ENCODE results near the gene ENOX1. TPM values are rescaled to one million over a fixed set of nuclear protein-coding genes. Genes with fewer than 3 reads are reported as not detected.

The ENOX1 gene
- total RNA-seq, 1 donor from 2014 or later = 1.7 TPM

GRCh38 chr13:43558939-43559338, 227.8 kb downstream of the ENOX1 start:
- Mint-ChIP-seq H3K4me1 (ENCODE audit: unreplicated experiment) (peaks cover 8% of the 10 kb centered on the region), H3K27ac (ENCODE audit: unreplicated experiment) (no peak overlapping the region), H3K9me3 (ENCODE audit: unreplicated experiment) (no peaks in the 10 kb centered on the region)

DNA sequence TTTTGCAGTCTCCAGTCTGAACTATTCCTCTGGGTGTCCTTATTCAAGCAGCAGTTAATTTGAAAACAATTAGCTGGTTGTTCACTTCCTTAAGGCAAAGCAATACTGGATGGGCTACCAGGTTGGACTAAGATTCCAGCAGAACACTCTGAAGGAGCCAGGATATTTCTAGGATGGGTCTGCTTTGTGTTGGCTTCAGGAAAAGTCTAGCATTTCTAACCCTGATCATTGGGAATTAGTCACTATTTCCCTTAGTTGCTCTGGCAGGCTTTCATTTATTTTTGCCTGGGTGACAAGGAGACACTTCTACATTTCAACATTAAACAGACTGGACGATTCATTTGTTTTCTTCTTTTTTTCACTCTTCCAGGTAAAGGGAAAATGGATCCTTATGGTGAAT, 228.4 kb downstream of the ENOX1 start:
- H3K27ac Mint-ChIP-seq (ENCODE audit: unreplicated experiment) = no peak overlapping the region
- no peak for DNase-seq (ENCODE audit: low spot score)
- no peak for TF ChIP-seq CTCF (IDR thresholded peaks at IDR 0.05; ENCODE audit: unreplicated experiment)
- H3K4me1 Mint-ChIP-seq (ENCODE audit: unreplicated experiment) = peaks cover 9% of the 10 kb centered on the region
- no peaks in the 10 kb centered on the region for H3K36me3 Mint-ChIP-seq (ENCODE audit: low read depth, unreplicated experiment)
- no peak overlapping the region for H3K4me3 Mint-ChIP-seq (ENCODE audit: unreplicated experiment)
- H3K27me3 Mint-ChIP-seq (ENCODE audit: unreplicated experiment) = no peaks in the 10 kb centered on the region
- no peaks in the 10 kb centered on the region for H3K9me3 Mint-ChIP-seq (ENCODE audit: unreplicated experiment)

More at GRCh38 chr13:43558939-43559338, 227.8 kb downstream of the ENOX1 start:
- TF ChIP-seq CTCF (IDR thresholded peaks at IDR 0.05; ENCODE audit: unreplicated experiment) = no peak
- no peak overlapping the region for H3K4me3 Mint-ChIP-seq (ENCODE audit: unreplicated experiment)
- no peak for DNase-seq (ENCODE audit: low spot score)
- no peaks in the 10 kb centered on the region for H3K36me3 Mint-ChIP-seq (ENCODE audit: low read depth, unreplicated experiment)
- no peaks in the 10 kb centered on the region for H3K27me3 Mint-ChIP-seq (ENCODE audit: unreplicated experiment)

DNA sequence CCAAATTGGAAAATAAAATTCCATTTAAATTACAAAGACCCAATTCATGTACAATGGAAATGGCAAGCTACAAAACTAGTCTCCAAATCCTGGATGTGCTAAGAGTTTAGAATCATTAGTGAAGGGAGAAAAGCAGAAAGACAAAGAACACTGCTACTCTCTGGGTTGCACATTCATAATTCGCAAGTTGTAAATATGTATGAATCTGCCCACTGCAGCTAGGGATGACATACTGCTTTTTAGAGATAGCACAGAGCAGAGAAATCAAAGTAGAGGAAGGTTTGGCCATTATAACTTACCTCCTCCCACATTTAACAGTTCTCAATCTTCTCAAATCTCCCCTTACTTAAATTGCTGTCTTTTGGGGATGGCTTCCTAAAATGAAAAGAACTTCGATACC, 231.1 kb downstream of the ENOX1 start:
- H3K27me3 Mint-ChIP-seq (ENCODE audit: unreplicated experiment) = peaks cover 2% of the 10 kb centered on the region
- no peaks in the 10 kb centered on the region for H3K36me3 Mint-ChIP-seq (ENCODE audit: low read depth, unreplicated experiment)
- DNase-seq (ENCODE audit: low spot score) = no peak
- no peaks in the 10 kb centered on the region for H3K9me3 Mint-ChIP-seq (ENCODE audit: unreplicated experiment)
- peaks cover 11% of the 10 kb centered on the region for H3K4me1 Mint-ChIP-seq (ENCODE audit: unreplicated experiment)
- H3K27ac Mint-ChIP-seq (ENCODE audit: unreplicated experiment) = no peak overlapping the region
- H3K4me3 Mint-ChIP-seq (ENCODE audit: unreplicated experiment) = no peak overlapping the region
- no peak for TF ChIP-seq CTCF (IDR thresholded peaks at IDR 0.05; ENCODE audit: unreplicated experiment)

DNA sequence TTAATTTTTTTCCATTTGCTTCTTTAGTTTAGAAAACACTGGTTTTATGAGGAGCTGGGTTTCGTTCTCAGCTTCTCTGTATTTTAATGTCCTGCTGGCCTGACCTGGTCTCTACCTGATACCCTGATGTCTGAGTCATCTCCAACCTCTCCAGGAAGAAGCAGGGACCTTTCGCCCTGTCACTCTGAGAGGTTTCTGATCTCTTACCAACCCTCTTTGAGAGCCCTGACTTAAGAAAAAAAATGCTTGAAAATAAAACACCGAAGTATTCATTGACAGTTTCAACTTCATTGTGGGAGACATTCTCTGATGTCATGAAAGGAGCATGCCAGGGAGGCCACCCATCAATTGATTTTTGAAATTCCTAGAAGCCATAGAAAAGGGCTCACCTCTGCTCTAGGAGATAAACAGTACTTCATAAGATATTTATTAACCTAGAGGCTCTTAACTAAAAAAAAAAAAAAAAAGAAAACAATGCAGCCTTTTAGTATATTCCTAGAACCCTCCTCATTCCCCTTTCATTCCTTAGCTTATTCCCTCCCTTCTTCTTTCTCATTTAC, 234.8 kb downstream of the ENOX1 start:
- no peaks in the 10 kb centered on the region for H3K9me3 Mint-ChIP-seq (ENCODE audit: unreplicated experiment)
- no peak overlapping the region for H3K27ac Mint-ChIP-seq (ENCODE audit: unreplicated experiment)
- H3K4me3 Mint-ChIP-seq (ENCODE audit: unreplicated experiment) = no peak overlapping the region

More for the DNA sequence above, 234.8 kb downstream of the ENOX1 start:
- peaks cover 2% of the 10 kb centered on the region for H3K27me3 Mint-ChIP-seq (ENCODE audit: unreplicated experiment)
- H3K4me1 Mint-ChIP-seq (ENCODE audit: unreplicated experiment) = peaks cover 3% of the 10 kb centered on the region
- no peak for TF ChIP-seq CTCF (IDR thresholded peaks at IDR 0.05; ENCODE audit: unreplicated experiment)
- no peak for DNase-seq (ENCODE audit: low spot score)
- H3K36me3 Mint-ChIP-seq (ENCODE audit: low read depth, unreplicated experiment) = no peaks in the 10 kb centered on the region
